ENCODE data around the gene MYADML2.

DNA sequence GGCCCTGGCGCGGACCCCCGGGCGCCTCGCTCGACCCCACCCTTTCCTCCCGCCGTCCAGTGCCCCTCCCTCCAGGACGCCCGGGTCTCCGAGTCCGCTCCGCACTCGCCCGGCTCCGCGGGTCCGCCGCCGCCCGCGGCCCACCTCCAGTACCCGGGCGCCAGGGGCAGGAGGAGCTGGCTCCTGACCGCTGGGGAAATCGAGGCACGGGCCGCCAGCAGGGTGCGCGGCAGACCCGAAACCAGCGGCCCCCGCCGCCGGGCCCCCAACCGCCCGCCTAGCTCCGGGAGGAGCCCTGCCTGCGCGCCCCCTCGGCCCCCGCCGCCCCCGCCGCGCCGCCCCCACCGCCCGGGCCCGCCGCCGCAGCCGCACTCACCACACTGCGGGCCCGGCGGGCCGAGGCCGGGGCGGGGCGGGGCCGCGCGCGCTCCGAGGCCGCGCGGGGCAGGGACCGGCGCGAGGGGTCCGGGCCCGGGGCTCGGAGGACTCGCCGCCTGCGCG, 19.8 kb downstream of the MYADML2 start:
- TF ChIP-seq EZH2 (IDR thresholded peaks at IDR 0.05; ENCODE audit: borderline replicate concordance, low read depth, low read length, poor library complexity, severe bottlenecking), result no peak
- TF ChIP-seq, protein P1, sequence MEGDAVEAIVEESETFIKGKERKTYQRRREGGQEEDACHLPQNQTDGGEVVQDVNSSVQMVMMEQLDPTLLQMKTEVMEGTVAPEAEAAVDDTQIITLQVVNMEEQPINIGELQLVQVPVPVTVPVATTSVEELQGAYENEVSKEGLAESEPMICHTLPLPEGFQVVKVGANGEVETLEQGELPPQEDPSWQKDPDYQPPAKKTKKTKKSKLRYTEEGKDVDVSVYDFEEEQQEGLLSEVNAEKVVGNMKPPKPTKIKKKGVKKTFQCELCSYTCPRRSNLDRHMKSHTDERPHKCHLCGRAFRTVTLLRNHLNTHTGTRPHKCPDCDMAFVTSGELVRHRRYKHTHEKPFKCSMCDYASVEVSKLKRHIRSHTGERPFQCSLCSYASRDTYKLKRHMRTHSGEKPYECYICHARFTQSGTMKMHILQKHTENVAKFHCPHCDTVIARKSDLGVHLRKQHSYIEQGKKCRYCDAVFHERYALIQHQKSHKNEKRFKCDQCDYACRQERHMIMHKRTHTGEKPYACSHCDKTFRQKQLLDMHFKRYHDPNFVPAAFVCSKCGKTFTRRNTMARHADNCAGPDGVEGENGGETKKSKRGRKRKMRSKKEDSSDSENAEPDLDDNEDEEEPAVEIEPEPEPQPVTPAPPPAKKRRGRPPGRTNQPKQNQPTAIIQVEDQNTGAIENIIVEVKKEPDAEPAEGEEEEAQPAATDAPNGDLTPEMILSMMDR (conservative IDR thresholded peaks at IDR 0.05; ENCODE audit: low read depth, low read length), result no peak
